Thyroid gland (tissue), 4 donors: Measurements from ENCODE around the gene IL4R. TPM values are rescaled to one million over a fixed set of nuclear protein-coding genes. Genes with fewer than 3 reads are reported as not detected.

Experiments used
- DNase-seq, 2 donors: peaks; one replicate each; pipeline ENCODE4 v3.0.0-alpha.2; 2019
- H3K27ac ChIP-seq, 3 donors: fragments of 200-600 bp; sonication (generic); 1 replicate in 2 of 3; 2 replicates in 1 of 3; pipeline ENCODE4 v1.5.1; 2016 to 2019; ENCODE audit warnings: mild to moderate bottlenecking in 1 of 3, moderate library complexity in 1 of 3
- H3K27me3 ChIP-seq: fragments of 200-600 bp; sonication (generic); one replicate; pipeline ENCODE4 v1.5.1; 2019
- H3K36me3 ChIP-seq, 2 donors: fragments of 200-600 bp; sonication (generic); one replicate each; pipeline ENCODE4 v1.5.1; 2016 to 2019
- H3K4me1 ChIP-seq, 2 donors: fragments of 200-600 bp; sonication (generic); one replicate each; pipeline ENCODE4 v1.5.1; 2017 to 2019
- H3K4me3 ChIP-seq, 3 donors: fragments of 200-600 bp; sonication (generic); replicated peaks in 1 of 3; 1 replicate in 2 of 3; 2 replicates in 1 of 3; pipeline ENCODE4 v1.5.1; 2016; ENCODE audit warnings: mild to moderate bottlenecking in 1 of 3
- H3K9me3 ChIP-seq: fragments of 200-600 bp; sonication (generic); one replicate; pipeline ENCODE4 v1.5.1; 2017
- POLR2A ChIP-seq, 2 donors: fragments of 450-650 bp; IDR thresholded peaks; one replicate each; pipeline ENCODE4 v1.6.1; 2017; ENCODE audit warnings: antibody characterized with exemption in 2 of 2, mild to moderate bottlenecking in 2 of 2, moderate library complexity in 1 of 2
- WGBS, 2 donors: methylation state at CpG; one replicate each; pipeline ENCODE4 v1.1.5; 2017; 5-methylcytosine and 5-hydroxymethylcytosine counted together
- intact Hi-C: fragments of 100-400 bp; cut with DNase I; formaldehyde crosslinking; loops from one replicate; pipeline ENCODE4 v1.15.1; 2023
- total RNA-seq, 4 donors: library from RNA; depleted of rRNA; stranded (reverse); fragments of >200 nt; gene quantifications; one replicate each; pipeline ENCODE4 v1.2.3, GENCODE V29; 2016
- TF ChIP-seq, protein P1 (sequence below), 6 experiments: fragments of 200-600 bp in 3 of 6; fragments of 450-650 bp in 3 of 6; sonication (generic) in 3 of 6; IDR thresholded peaks; one replicate each; pipeline ENCODE4 v1.5.1; 2016 to 2019; ENCODE audit warnings: antibody characterized with exemption in 6 of 6, mild to moderate bottlenecking in 2 of 6, inconsistent platforms in 1 of 6, moderate library complexity in 1 of 6

Gene IL4R
- total RNA-seq, 4 donors from 2014 or later: 18.5 to 42.5 (median 21.7) TPM

DNA sequence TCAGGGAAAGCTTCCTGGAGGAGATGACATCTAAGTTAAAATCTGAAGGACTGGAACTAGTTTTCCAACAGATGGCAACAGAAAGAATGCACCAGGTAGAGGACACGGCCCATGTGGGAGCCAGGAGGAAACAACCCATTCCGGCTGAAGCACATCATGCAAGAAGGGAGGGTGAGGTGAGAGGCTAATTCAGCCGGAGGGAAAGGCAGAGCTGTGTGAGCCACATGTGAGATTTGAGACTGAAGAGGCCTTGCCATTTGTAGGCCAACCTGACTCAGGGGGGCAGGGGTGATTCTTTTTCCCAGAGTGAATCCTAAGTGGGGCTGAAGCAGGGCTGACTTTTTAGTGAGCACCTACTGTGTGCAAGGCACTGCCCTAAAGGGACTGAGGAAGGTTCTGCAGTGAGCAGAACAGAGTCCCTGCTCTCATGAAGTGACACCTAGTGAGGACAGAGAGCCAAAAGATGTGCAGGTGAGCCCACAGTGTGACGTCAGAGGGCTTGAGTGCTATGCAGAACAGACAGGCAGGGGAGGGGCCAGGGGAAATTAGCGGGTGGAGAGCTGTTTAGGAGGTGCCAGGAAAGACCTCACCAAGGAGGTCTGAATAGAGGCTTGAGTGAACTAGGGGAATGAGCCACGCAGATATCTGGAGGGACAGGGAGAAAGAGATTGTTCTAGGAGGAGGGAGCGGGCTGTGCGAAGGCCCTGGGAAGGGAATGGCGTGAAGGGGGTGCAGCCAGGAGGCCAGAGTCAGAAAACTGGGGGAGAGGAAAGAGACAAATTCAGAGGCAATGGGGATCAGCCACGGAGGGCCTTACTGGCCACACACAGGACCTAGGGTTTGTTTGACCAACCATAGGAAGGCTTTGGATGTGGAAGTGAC is 68.4 kb downstream of the IL4R start:
- no peak for TF ChIP-seq POLR2A (IDR thresholded peaks at IDR 0.05)
- H3K9me3 ChIP-seq: no peaks in the 10 kb centered on the region
- H3K4me3 ChIP-seq: no peak overlapping the region
- no peaks in the 10 kb centered on the region for H3K27me3 ChIP-seq
- H3K36me3 ChIP-seq: no peaks in the 10 kb centered on the region
- no peak overlapping the region for H3K27ac ChIP-seq
- DNase-seq: no peak
- H3K4me1 ChIP-seq: no peaks in the 10 kb centered on the region
- 73 to 80% methylated on average over 10 of the region's 10 CpGs for WGBS, 2 donors
- intact Hi-C loops: no loop called here

DNA sequence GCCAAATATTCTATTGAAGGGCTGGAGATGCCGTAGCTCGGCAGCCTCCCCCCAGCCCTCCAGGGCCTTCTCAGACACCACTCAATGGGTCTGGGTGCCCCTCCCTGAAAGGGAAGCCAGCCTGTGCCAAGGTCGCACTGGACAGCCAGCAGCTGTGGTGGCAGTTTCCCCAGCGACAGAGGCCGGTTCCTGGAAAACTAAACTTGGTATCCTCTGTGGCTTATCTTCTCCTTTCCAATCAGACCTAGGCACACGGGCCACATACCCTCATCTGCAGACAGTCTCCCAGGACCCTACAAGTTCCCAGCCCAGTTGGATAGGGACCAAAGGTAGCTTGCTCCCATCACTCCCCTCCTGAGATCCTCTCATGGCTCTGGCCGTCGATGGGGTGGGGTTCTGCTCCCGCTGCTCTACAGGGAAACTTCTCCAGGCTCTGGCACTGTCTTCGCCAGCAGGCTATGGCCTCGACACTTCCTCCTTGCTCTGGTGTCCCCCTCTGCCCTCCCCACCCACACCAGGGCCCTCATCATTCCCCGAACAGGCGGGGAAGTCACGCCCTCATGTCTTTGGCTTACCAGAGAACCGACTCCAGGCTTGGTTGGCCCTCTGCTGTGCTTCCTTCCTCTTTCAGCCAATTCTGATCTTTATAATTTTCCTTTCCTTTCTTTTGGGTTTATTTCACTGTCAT is 69.9 kb downstream of the IL4R start:
- Histone ChIP-seq H3K27me3 (no peaks in the 10 kb centered on the region), H3K9me3 (no peaks in the 10 kb centered on the region), H3K4me3 (no peak overlapping the region), H3K36me3 (no peaks in the 10 kb centered on the region), H3K4me1 (no peaks in the 10 kb centered on the region), H3K27ac (no peak overlapping the region)
- intact Hi-C loops: no loop called here
- TF ChIP-seq, protein P1, sequence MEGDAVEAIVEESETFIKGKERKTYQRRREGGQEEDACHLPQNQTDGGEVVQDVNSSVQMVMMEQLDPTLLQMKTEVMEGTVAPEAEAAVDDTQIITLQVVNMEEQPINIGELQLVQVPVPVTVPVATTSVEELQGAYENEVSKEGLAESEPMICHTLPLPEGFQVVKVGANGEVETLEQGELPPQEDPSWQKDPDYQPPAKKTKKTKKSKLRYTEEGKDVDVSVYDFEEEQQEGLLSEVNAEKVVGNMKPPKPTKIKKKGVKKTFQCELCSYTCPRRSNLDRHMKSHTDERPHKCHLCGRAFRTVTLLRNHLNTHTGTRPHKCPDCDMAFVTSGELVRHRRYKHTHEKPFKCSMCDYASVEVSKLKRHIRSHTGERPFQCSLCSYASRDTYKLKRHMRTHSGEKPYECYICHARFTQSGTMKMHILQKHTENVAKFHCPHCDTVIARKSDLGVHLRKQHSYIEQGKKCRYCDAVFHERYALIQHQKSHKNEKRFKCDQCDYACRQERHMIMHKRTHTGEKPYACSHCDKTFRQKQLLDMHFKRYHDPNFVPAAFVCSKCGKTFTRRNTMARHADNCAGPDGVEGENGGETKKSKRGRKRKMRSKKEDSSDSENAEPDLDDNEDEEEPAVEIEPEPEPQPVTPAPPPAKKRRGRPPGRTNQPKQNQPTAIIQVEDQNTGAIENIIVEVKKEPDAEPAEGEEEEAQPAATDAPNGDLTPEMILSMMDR (IDR thresholded peaks at IDR 0.05): no peak
- no peak for TF ChIP-seq POLR2A (IDR thresholded peaks at IDR 0.05)
- WGBS, 2 donors: 80 to 84% methylated on average over 15 of the region's 15 CpGs
- peak in 1 of 2 donors; percentile 18 for DNase-seq

DNA sequence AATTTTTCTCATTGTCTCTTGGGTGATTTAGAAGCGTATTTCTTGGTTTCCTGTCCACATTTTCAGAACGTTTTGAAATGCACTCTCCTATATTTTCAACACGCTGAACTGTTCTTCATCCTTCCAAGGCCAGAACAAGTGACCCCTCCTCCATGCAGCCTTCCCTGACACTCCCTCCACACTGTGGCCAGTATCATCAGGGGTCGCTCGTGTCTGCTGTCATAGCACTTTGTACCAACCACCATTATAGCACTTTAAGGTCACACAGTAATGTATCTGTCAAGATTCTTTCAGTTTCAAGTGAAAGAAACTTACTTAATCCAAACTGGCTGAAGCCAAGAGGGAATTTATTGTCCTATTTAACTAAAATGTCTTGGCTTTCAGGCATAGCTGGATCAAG is 70.7 kb downstream of the IL4R start:
- no peak for TF ChIP-seq POLR2A (IDR thresholded peaks at IDR 0.05)
- TF ChIP-seq, protein P1 (IDR thresholded peaks at IDR 0.05): no peak
- no peak for DNase-seq
- Histone ChIP-seq H3K27ac (no peak overlapping the region), H3K36me3 (no peaks in the 10 kb centered on the region), H3K9me3 (no peaks in the 10 kb centered on the region), H3K4me3 (no peak overlapping the region), H3K27me3 (no peaks in the 10 kb centered on the region), H3K4me1 (no peaks in the 10 kb centered on the region)
- 71 to 75% methylated on average over 5 of the region's 5 CpGs for WGBS, 2 donors
- intact Hi-C loops: no loop called here

DNA sequence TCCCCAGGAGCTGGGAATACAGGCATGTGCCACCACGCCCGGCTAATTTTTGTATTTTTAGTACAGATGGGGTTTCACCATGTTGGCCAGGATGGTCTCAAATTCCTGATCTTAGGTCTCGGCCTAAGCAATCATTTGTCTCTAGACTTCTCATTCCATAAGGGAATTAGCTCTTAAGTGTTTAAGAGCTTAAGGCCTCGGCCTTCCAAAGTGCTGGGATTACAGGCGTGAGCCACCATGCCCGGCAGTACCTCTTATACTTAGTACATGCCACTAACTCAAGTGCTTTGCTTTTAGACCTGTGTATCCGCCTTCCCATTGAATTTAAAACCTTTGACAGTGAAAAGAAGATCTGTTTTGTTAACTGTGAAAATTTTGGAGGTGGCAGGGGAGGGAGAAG is 71.6 kb downstream of the IL4R start:
- WGBS, 2 donors: 53 to 56% methylated on average over 6 to 7 of the region's 7 CpGs

DNA sequence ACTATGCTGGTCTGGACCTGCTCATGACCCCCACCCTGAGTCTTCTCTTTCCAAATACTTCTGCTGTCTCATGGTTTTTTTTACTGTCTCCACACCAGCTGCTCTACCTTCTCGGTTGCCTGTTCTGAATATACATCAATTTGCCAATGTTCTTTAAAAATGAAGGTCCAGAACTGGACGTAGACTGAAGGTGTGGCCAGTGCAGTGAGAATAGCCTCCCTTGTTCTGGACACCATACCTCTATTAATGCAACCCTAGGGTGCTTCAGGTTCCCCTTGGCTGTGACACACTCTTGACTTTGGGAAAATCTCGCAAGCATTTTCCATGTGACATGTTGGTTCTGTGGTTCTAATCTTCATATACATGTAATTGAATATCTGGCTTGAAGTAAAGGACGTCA is 72.9 kb downstream of the IL4R start:
- TF ChIP-seq POLR2A (IDR thresholded peaks at IDR 0.05): no peak
- TF ChIP-seq, protein P1 (IDR thresholded peaks at IDR 0.05): no peak
- 74 to 76% methylated on average over 4 of the region's 4 CpGs for WGBS, 2 donors
- H3K36me3 ChIP-seq: no peaks in the 10 kb centered on the region
- H3K27ac ChIP-seq: no peak overlapping the region
- H3K4me3 ChIP-seq: no peak overlapping the region
- no peaks in the 10 kb centered on the region for H3K4me1 ChIP-seq
- no peaks in the 10 kb centered on the region for H3K27me3 ChIP-seq
- no peak for DNase-seq
- intact Hi-C loops: no loop called here
- H3K9me3 ChIP-seq: no peaks in the 10 kb centered on the region

More for the DNA sequence above, 71.6 kb downstream of the IL4R start:
- no peak for DNase-seq
- H3K4me1 ChIP-seq: no peaks in the 10 kb centered on the region
- no peak overlapping the region for H3K27ac ChIP-seq
- H3K27me3 ChIP-seq: no peaks in the 10 kb centered on the region
- no peak overlapping the region for H3K4me3 ChIP-seq
- no peaks in the 10 kb centered on the region for H3K9me3 ChIP-seq
- TF ChIP-seq, protein P1 (IDR thresholded peaks at IDR 0.05): no peak
- no peak for TF ChIP-seq POLR2A (IDR thresholded peaks at IDR 0.05)
- no peaks in the 10 kb centered on the region for H3K36me3 ChIP-seq
- intact Hi-C loops: no loop called here
